HepG2 (cell line): ENCODE measurements around the gene RAI2. TPM values are rescaled to one million over a fixed set of nuclear protein-coding genes. Genes with fewer than 3 reads are reported as not detected.

Experiments used
- ATAC-seq: fragments of 200-7000 bp; cut with Tn5 transposase; 3 replicates; pipeline ENCODE4 v1.9.1; 2020; ENCODE audit warnings: mild to moderate bottlenecking, moderate library complexity
- BruUV-seq: library from RNA; stranded (reverse); fragments of 400-500 nt; replicated peaks from 2 replicates; lab custom pipeline; 2021; lab: Mats Ljungman, UMichigan
- CTCF ChIA-PET: fragments of 300-600 bp; formaldehyde crosslinking; extraction: SDS; loops from one replicate; lab custom pipeline; 2021; ENCODE audit warnings: low total read pairs, inconsistent platforms, low intra/inter-chr PET ratio; lab: Yijun Ruan, JAX
- POLR2A ChIA-PET: fragments of 350-600 bp; sonication (Branson Sonifier 250); formaldehyde crosslinking; loops from one replicate; lab custom pipeline; 2020; ENCODE audit warnings: antibody characterized with exemption, inconsistent platforms; lab: Yijun Ruan, JAX
- DNase-seq: peaks from one replicate; pipeline ENCODE4 v3.0.0-alpha.2; 2015; ENCODE audit warnings: low spot score
- FAIRE-seq: peaks from 3 replicates; lab custom pipeline; 2011; peaks lifted over from hg19 to GRCh38; lab: Jason Lieb, UNC
- H2AFZ ChIP-seq: one replicate; pipeline ENCODE4 v1.6.1; 2011; ENCODE audit warnings: low read length, inconsistent platforms
- H3K27ac ChIP-seq: fragments of 300-600 bp; 3 replicates; pipeline ENCODE4 v1.8.0; 2011; ENCODE audit warnings: mixed run types, mild to moderate bottlenecking, mixed read lengths, low read length, inconsistent platforms; ENCODE audit not compliant: insufficient read depth; ENCODE audit errors: extremely low read length
- H3K27me3 ChIP-seq, 2 experiments: fragments of 200-600 bp in 1 of 2; 2 replicates in 1 of 2; 3 replicates in 1 of 2; pipeline versions ENCODE4 v1.6.0 to v1.8.0; 2011; ENCODE audit warnings: low read length in 2 of 2, mild to moderate bottlenecking in 2 of 2, moderate library complexity in 2 of 2, inconsistent platforms in 1 of 2; ENCODE audit not compliant: insufficient read depth in 2 of 2, control insufficient read depth in 1 of 2
- H3K36me3 ChIP-seq, 2 experiments: fragments of 200-600 bp in 1 of 2; replicated peaks in 1 of 2; 2 replicates in 1 of 2; 3 replicates in 1 of 2; pipeline versions ENCODE4 v1.5.1 to v1.8.0; 2011; ENCODE audit warnings: low read length in 2 of 2, inconsistent platforms in 1 of 2; ENCODE audit not compliant: insufficient read depth in 2 of 2, control insufficient read depth in 1 of 2
- H3K4me1 ChIP-seq: 2 replicates; pipeline ENCODE4 v1.5.1; 2012; ENCODE audit warnings: low read length, inconsistent platforms; ENCODE audit not compliant: insufficient read depth
- H3K4me2 ChIP-seq: 2 replicates; pipeline ENCODE4 v1.6.0; 2011; ENCODE audit warnings: low read depth, low read length, inconsistent platforms
- H3K4me3 ChIP-seq, 3 experiments: fragments of 200-600 bp in 1 of 3; sonication (generic), shearing (Covaris generic) in 1 of 3; replicated peaks in 1 of 3; 2 replicates each; pipeline ENCODE4 v1.5.1; 2011 to 2016; ENCODE audit warnings: low read length in 3 of 3, inconsistent platforms in 2 of 3, low read depth in 2 of 3, mild to moderate bottlenecking in 2 of 3, control low read depth in 1 of 3, mixed read lengths in 1 of 3; ENCODE audit not compliant: insufficient read depth in 1 of 3
- H3K79me2 ChIP-seq: one replicate; pipeline ENCODE4 v1.6.1; 2011; ENCODE audit warnings: low read length, inconsistent platforms; ENCODE audit not compliant: insufficient read depth
- H3K9ac ChIP-seq: 2 replicates; pipeline ENCODE4 v1.6.0; 2011; ENCODE audit warnings: mild to moderate bottlenecking, low read depth, low read length, inconsistent platforms; ENCODE audit not compliant: insufficient read depth
- H3K9me3 ChIP-seq: 2 replicates; pipeline ENCODE4 v1.5.1; 2012; ENCODE audit warnings: mild to moderate bottlenecking, low read length
- H4K20me1 ChIP-seq: 2 replicates; pipeline ENCODE4 v1.6.0; 2011; ENCODE audit warnings: inconsistent platforms, mild to moderate bottlenecking, low read length, moderate library complexity; ENCODE audit not compliant: insufficient read depth
- ATF2 ChIP-seq: sonication (generic); formaldehyde crosslinking; IDR thresholded peaks from 2 replicates; pipeline ENCODE4 v1.4.0; 2020; ENCODE audit warnings: missing genetic modification reagents
- ATF4 ChIP-seq, 2 experiments: fragments of 450-650 bp in 1 of 2; sonication (generic) in 1 of 2; formaldehyde crosslinking; IDR thresholded peaks; 2 replicates each; pipeline versions ENCODE4 v1.5.0 to v1.8.0; 2020 to 2022; ENCODE audit warnings: mild to moderate bottlenecking in 1 of 2, missing genetic modification reagents in 1 of 2
- ELF3 ChIP-seq: IDR thresholded peaks from 2 replicates; pipeline ENCODE4 v1.6.1; 2016; ENCODE audit warnings: missing genetic modification reagents, missing compliant biosample characterization
- GRHL1 ChIP-seq: sonication (generic); formaldehyde crosslinking; conservative IDR thresholded peaks from 2 replicates; pipeline ENCODE4 v1.8.0; 2022; ENCODE audit warnings: missing genetic modification reagents
- LBX2 ChIP-seq: sonication (generic); formaldehyde crosslinking; IDR thresholded peaks from 2 replicates; pipeline ENCODE4 v1.5.0; 2020; ENCODE audit warnings: missing genetic modification reagents, mild to moderate bottlenecking, borderline replicate concordance
- SNRNP70 ChIP-seq: fragments of 200-400 bp; formaldehyde crosslinking; IDR thresholded peaks from 2 replicates; pipeline ENCODE4 v1.6.1; 2017; ENCODE audit warnings: mild to moderate bottlenecking, low read depth, low read length, moderate library complexity
- SP140L ChIP-seq: sonication (generic); formaldehyde crosslinking; IDR thresholded peaks from 2 replicates; pipeline ENCODE4 v1.4.0; 2020; ENCODE audit warnings: missing genetic modification reagents, borderline replicate concordance
- SP2 ChIP-seq: sonication (generic); formaldehyde crosslinking; IDR thresholded peaks from 2 replicates; pipeline ENCODE4 v1.5.1; 2020; ENCODE audit warnings: mild to moderate bottlenecking, missing genetic modification reagents
- ZNF547 ChIP-seq: sonication (generic); formaldehyde crosslinking; IDR thresholded peaks from 2 replicates; pipeline ENCODE4 v1.5.1; 2020; ENCODE audit warnings: mild to moderate bottlenecking, missing genetic modification reagents
- ZNF678 ChIP-seq: sonication (generic); formaldehyde crosslinking; IDR thresholded peaks from 2 replicates; pipeline ENCODE4 v1.4.0; 2020; ENCODE audit warnings: mild to moderate bottlenecking, missing genetic modification reagents
- ZXDC ChIP-seq: sonication (generic); formaldehyde crosslinking; IDR thresholded peaks from 2 replicates; pipeline ENCODE4 v1.5.0; 2020; ENCODE audit warnings: mild to moderate bottlenecking, missing genetic modification reagents
- WGBS: methylation state at CpG from one replicate; pipeline ENCODE4 v1.1.6; 2017; ENCODE audit warnings: low lambda C conversion rate; 5-methylcytosine and 5-hydroxymethylcytosine counted together
- in situ Hi-C: cut with HindIII; loops from 2 replicates; pipeline ENCODE4 v1.10.0; 2017; ENCODE audit warnings: low pct_unique_long_range_greater_than_20kb; ENCODE audit not compliant: extremely low pct_ligation_motif_present
- intact Hi-C: fragments of 100-400 bp; cut with micrococcal nuclease; formaldehyde crosslinking; loops from one replicate; pipeline ENCODE4 v1.10.0; 2022; ENCODE audit not compliant: unreplicated experiment
- polyA plus RNA-seq, 8 experiments: library from polyadenylated mRNA; depleted of rRNA in 3 of 8; stranded (reverse) in 7 of 8; unstranded in 1 of 8; fragments of >200 nt; fragmentation: Illumina TruSeq in 4 of 8; extraction: Trizol in 4 of 8; gene quantifications; 2 replicates each; pipeline versions ENCODE4 v1.2.1 to v1.2.3, GENCODE V29; 2011 to 2016; ENCODE audit warnings: low read depth in 4 of 8, missing spikeins in 1 of 8, mixed read lengths in 1 of 8; ENCODE audit not compliant: insufficient read depth in 1 of 8
- total RNA-seq, 5 experiments: library from RNA; depleted of rRNA; stranded (reverse); fragments of >200 nt; fragmentation: Illumina TruSeq; extraction: Trizol; gene quantifications; 2 replicates each; pipeline ENCODE4 v1.2.3, GENCODE V29; 2016; ENCODE audit warnings: low read depth in 1 of 5

RAI2 gene
- total and polyA plus RNA-seq, 2 of the 13 experiments (the other 11 are each of a cell fraction or from before 2014, with no cell fraction given) = not detected

- TF ChIP-seq ZXDC (CRISPR knock-in tag) (no peak), SP2 (CRISPR knock-in tag) (no peak), SP140L (CRISPR knock-in tag) (no peak), ZNF547 (CRISPR knock-in tag) (no peak), ELF3 (CRISPR knock-in tag) (no peak), ZNF678 (CRISPR knock-in tag) (no peak), SNRNP70 (no peak), GRHL1 (CRISPR knock-in tag) (no peak)
- TF ChIP-seq, all 625 proteins: peak for 0
Measured at GRCh38 chrX:17882680-17883079, 21.6 kb upstream of the RAI2 start (continued).

- H3K4me3 ChIP-seq = no peak overlapping the region
- H3K9me3 ChIP-seq = no peaks in the 10 kb centered on the region
- H3K9ac ChIP-seq = no peak overlapping the region
- no peaks in the 10 kb centered on the region for H3K36me3 ChIP-seq
- ATAC-seq = no peak
- BruUV-seq = no TSS peak
- intact Hi-C loops = no loop called here
- WGBS = 0% methylated on average over 2 of the region's 2 CpGs
- no peaks in the 10 kb centered on the region for H3K27me3 ChIP-seq
- CTCF ChIA-PET = no interaction called here
- no peaks in the 10 kb centered on the region for H3K79me2 ChIP-seq
- DNase-seq = no peak
- H3K4me1 ChIP-seq = no peaks in the 10 kb centered on the region
- no peak overlapping the region for H2AFZ ChIP-seq
- H3K4me2 ChIP-seq = no peak overlapping the region
- TF ChIP-seq ATF4 (CRISPR knock-in tag; IDR thresholded peaks at IDR 0.05) = no peak
- no peak for TF ChIP-seq LBX2 (CRISPR knock-in tag)
- no peak for TF ChIP-seq ATF2 (CRISPR knock-in tag)
- TF ChIP-seq, all 625 proteins: peak for 0
- in situ Hi-C loops = no loop called here
- Histone ChIP-seq H3K27ac (no peak overlapping the region), H4K20me1 (no peaks in the 10 kb centered on the region)
- no peak for FAIRE-seq
- POLR2A ChIA-PET = no interaction called here
Measured at GRCh38 chrX:17878028-17878670, 17.1 kb upstream of the RAI2 start.
